ENCODE data around the gene GPR152. TPM values are rescaled to one million over a fixed set of nuclear protein-coding genes. Genes with fewer than 3 reads are reported as not detected.
"Not testable (repeated sequence)": the region's sequence is repeated elsewhere in the genome, so short reads cannot be mapped to it uniquely, and the experiment has no call there.

Gene GPR152
- total and polyA plus RNA-seq, 7 donors: not detected

DNA sequence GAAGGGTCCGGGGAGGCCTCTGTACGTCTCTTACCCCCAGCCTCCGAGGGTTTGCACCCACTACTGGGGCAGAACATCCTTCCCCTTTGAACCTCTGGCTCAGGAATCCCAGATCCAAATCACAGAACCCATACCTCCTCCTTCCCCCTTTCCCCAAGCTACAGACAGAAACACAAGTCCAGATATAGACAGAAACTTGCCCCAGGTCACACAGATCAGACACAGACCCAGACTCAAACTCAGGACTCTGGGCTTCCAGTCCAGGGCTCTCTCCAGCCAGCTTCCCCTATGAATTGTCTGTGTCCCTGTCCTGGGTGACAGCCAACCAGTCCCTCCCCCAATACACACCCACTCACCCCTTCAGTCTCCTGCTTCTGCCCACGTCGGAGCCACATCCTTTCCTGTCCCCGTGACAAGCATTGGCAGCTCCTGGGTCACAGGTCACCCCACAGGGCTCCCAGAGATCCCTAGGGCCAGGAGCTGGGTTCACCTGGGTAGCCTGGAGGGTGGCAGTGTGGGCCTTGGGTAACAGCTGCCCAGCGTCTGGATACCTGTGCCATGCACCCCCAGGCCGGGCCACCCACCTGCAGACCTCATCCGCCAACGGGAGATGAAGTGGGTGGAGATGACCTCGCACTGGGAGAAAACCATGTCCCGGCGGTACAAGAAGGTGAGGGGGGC is 47.9 kb downstream of the GPR152 start:
- Histone ChIP-seq H3K4me1 (peaks cover 0 to 30% (median 20%) of the 10 kb centered on the region in 4 donors), H3K27me3 (peaks cover 13 to 62% (median 30%) of the 10 kb centered on the region in 3 donors), H3K9me3 (no peaks in the 10 kb centered on the region), H3K27ac (no peak overlapping the region), H3K36me3 (peaks cover 0 to 2% (median under 1%) of the 10 kb centered on the region in 4 donors), H3K4me3 (peak overlapping the region in 1 of 4 donors; percentile 23)
- no peak for TF ChIP-seq POLR2AphosphoS5 (IDR thresholded peaks at IDR 0.05)
- no peak for TF ChIP-seq EP300 (IDR thresholded peaks at IDR 0.05)
- no peak for TF ChIP-seq POLR2A (IDR thresholded peaks at IDR 0.05)
- 54 to 74% methylated on average over 13 of the region's 13 CpGs for WGBS, 2 donors
- DNase-seq: no peak
- intact Hi-C loops (cut with DNase I): loop anchor here (5.0 kb wide), 1 partner anchor 78 kb away; the partner anchor contains the start of gene AIP

DNA sequence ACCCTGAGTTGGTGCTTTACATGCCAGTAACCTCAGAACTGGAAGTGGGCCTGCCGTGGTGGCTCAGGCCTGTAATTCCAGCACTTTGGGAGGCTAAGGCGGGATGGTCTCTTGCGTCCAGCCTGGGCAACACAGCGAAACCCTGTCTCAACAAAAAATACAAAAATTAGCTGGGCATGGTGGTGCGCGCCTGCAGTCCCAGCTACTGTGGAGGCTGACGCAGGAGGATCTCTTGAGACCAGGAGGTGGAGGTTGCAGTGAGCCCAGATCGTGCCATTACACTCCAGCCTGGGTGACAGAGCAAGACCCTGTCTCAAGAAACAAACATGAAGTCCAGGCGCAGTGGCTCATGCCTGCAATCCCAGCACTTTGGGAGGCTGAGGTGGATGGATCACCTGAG is 49.4 kb downstream of the GPR152 start:
- intact Hi-C loops (cut with DNase I): loop anchor here (2.0 to 5.0 kb wide), 2 partner anchors 18 to 79 kb away; partner anchors contain the start of gene AIP
- Histone ChIP-seq H3K27me3 (peaks cover 0 to 46% (median 14%) of the 10 kb centered on the region in 3 donors), H3K36me3 (peaks cover 14 to 17% (median 16%) of the 10 kb centered on the region in 4 donors), H3K4me1 (peaks cover 0 to 41% (median 30%) of the 10 kb centered on the region in 4 donors)
- not testable (repeated sequence) for H3K27ac ChIP-seq, H3K9me3 ChIP-seq, DNase-seq, H3K4me3 ChIP-seq
- 91 to 97% methylated on average over 9 of the region's 9 CpGs for WGBS, 2 donors

DNA sequence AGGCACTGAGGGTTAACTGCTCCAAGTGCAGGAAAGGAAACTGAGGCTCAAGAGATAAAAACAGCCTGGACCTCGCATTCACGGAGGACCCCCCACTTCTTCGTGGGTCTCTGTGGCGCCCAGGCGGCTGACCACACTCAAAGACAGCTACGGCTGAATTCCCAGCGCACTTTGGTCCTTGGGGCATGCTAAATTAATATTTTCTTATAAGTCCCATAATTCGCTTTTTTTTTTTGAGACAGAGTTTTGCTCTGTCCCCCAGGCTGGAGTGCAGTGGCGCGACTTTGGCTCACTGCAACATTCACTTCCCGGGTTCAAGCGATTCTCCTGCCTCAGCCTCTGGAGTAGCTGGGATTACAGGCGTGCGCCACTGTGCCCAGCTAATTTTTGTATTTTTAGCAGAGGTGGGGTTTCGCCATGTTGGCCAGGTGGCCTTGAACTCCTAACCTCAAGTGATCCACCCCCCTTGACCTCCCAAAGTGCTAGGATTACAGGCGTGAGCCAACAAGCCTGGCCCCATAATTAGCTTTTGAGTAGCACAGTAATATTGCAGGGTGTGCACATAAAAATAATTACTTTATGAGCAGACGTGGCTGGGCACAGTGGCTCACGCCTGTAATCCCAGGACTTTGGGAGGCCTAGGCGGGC is 50.2 kb downstream of the GPR152 start:
- not testable (repeated sequence) for DNase-seq, H3K9me3 ChIP-seq
- H3K4me3 ChIP-seq: peak overlapping the region in 3 of 4 donors; percentile 74 to 84 (median 78)
- peaks cover 0 to 41% (median 33%) of the 10 kb centered on the region in 4 donors for H3K4me1 ChIP-seq
- peaks cover 21 to 25% (median 24%) of the 10 kb centered on the region in 4 donors for H3K36me3 ChIP-seq
- intact Hi-C loops (cut with DNase I): loop anchor here (1.0 to 5.0 kb wide), 3 partner anchors 18 to 103 kb away; partner anchors contain the start of genes AIP and PITPNM1
- 18 to 45% methylated on average over 19 of the region's 19 CpGs for WGBS, 2 donors
- peak overlapping the region; percentile 92 to 93 (median 92) for H3K27ac ChIP-seq
- H3K27me3 ChIP-seq: peaks cover 0 to 38% (median 13%) of the 10 kb centered on the region in 3 donors

DNA sequence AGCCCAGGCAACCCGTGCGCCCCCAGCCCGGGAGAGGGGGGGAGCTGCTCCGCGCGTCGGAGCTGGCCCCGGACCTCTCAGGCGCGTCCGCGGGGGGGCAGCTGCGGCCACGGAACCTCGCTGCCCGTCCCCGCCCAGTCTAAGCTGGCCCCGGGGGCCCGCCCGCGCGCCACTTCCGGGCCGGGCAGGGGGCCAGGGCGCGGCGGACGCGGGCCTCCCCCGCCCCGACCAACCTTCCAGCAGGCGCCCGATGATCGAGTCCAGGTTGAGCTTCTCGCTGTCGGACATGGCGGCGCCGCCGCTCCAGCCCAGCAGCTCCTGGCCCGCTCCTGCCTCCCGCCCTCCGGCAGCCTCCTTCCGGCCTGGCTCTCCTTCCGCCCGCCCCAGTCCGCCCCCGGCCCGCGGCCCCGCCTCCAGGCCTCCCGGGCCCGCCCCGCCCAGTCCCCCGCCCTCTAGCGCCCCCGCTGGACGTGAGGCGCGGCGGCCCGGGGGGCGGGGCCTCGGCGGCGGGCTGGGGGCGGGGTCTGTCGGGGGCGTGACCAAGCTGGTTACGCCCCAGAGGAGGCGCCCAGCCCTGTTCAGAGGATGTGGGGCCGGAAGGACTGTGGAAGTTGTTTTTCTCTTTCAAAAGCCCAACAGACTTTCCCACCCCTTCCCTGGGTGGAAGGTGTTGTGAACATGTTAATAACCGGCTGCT is 50.9 kb downstream of the GPR152 start, which contains the start of gene PPP1CA:
TSS of gene PPP1CA (minus strand) at position 364 of the 697 bp plus-strand sequence. CDS start at position 288, 76 bp downstream.
- intact Hi-C loops (cut with DNase I): loop anchor here (1.0 to 5.0 kb wide), 4 partner anchors 19 to 104 kb away; partner anchors contain the start of genes AIP, PITPNM1 and TMEM134

More for the DNA sequence above, 50.9 kb downstream of the GPR152 start, which contains the start of gene PPP1CA:
- Histone ChIP-seq H3K27ac (peak within 1 kb of the TSS; percentile 92 to 93 (median 92)), H3K4me1 (peaks cover 0 to 43% (median 36%) of the 10 kb centered on the region in 4 donors), H3K9me3 (no peaks in the 10 kb centered on the region), H3K4me3 (peak within 1 kb of the TSS; percentile 74 to 84 (median 76)), H3K36me3 (peaks cover 23 to 32% (median 27%) of the 10 kb centered on the region in 4 donors), H3K27me3 (peaks cover 0 to 31% (median 12%) of the 10 kb centered on the region in 3 donors)
- DNase-seq: peak; percentile 95
- TF ChIP-seq, protein P1, sequence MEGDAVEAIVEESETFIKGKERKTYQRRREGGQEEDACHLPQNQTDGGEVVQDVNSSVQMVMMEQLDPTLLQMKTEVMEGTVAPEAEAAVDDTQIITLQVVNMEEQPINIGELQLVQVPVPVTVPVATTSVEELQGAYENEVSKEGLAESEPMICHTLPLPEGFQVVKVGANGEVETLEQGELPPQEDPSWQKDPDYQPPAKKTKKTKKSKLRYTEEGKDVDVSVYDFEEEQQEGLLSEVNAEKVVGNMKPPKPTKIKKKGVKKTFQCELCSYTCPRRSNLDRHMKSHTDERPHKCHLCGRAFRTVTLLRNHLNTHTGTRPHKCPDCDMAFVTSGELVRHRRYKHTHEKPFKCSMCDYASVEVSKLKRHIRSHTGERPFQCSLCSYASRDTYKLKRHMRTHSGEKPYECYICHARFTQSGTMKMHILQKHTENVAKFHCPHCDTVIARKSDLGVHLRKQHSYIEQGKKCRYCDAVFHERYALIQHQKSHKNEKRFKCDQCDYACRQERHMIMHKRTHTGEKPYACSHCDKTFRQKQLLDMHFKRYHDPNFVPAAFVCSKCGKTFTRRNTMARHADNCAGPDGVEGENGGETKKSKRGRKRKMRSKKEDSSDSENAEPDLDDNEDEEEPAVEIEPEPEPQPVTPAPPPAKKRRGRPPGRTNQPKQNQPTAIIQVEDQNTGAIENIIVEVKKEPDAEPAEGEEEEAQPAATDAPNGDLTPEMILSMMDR (IDR thresholded peaks at IDR 0.05): peak in 2 of 4 experiments; percentile 11 to 48
- TF ChIP-seq POLR2AphosphoS5 (IDR thresholded peaks at IDR 0.05) (peak; percentile 74 to 93 (median 90)), EP300 (IDR thresholded peaks at IDR 0.05) (no peak), POLR2A (IDR thresholded peaks at IDR 0.05) (peak in 1 of 2 donors; percentile 70)
- WGBS, 2 donors: 0 to 1% methylated on average over 73 of the region's 73 CpGs

Small RNA genes within 50 kb of the gene (small RNA-seq; reads per million reads assigned to genes)
- gene MIR6752: 0 reads per million in 3 donors

Other genes with a start within 250 kb of the GPR152 start
- 10 to 100 TPM; 32.1 to 48.2 (median 38.9) TPM for gene GRK2, start 186.3 kb downstream of the GPR152 start, total RNA-seq
- gene GRK2, start 186.3 kb downstream of the GPR152 start, polyA plus RNA-seq: 100 to 1,000 TPM in 1 of 3 donors, 10 to 100 TPM in 2; 88.3 to 152 (median 92.0) TPM
- 10 to 100 TPM; 23.9 to 45.7 (median 24.2) TPM for gene ANKRD13D, start 163.4 kb downstream of the GPR152 start, total RNA-seq
- 10 to 100 TPM in 2 of 3 donors, 1 to 10 TPM in 1; 9.0 to 42.2 (median 16.8) TPM for gene ANKRD13D, start 163.4 kb downstream of the GPR152 start, polyA plus RNA-seq
- gene SSH3, start 149.2 kb downstream of the GPR152 start, total RNA-seq: 10 to 100 TPM; 20.0 to 37.7 (median 26.6) TPM
- 10 to 100 TPM; 15.6 to 39.0 (median 21.3) TPM for gene SSH3, start 149.2 kb downstream of the GPR152 start, polyA plus RNA-seq
- 10 to 100 TPM; 48.5 to 78.9 (median 67.0) TPM for gene POLD4, start 99.2 kb downstream of the GPR152 start, total RNA-seq
- gene POLD4, start 99.2 kb downstream of the GPR152 start, polyA plus RNA-seq: 100 to 1,000 TPM; 381 to 748 (median 498) TPM
- gene CLCF1, start 79.1 kb downstream of the GPR152 start, total RNA-seq: 10 to 100 TPM in 1 of 4 donors, 1 to 10 TPM in 3; 2.9 to 49.8 (median 6.6) TPM
- gene CLCF1, start 79.1 kb downstream of the GPR152 start, polyA plus RNA-seq: 1 to 10 TPM in 2 of 3 donors, under 1 TPM in 1; 0.92 to 6.5 (median 2.4) TPM
- 10 to 100 TPM; 11.4 to 18.1 (median 16.5) TPM for gene RAD9A, start 60.7 kb downstream of the GPR152 start, total RNA-seq
- gene RAD9A, start 60.7 kb downstream of the GPR152 start, polyA plus RNA-seq: 10 to 100 TPM in 1 of 3 donors, 1 to 10 TPM in 2; 6.5 to 33.9 (median 6.6) TPM
- 10 to 100 TPM; 59.5 to 87.0 (median 80.0) TPM for gene PPP1CA, start 50.9 kb downstream of the GPR152 start, total RNA-seq
- gene PPP1CA, start 50.9 kb downstream of the GPR152 start, polyA plus RNA-seq: 100 to 1,000 TPM; 228 to 357 (median 235) TPM
- gene TBC1D10C, start 48.6 kb downstream of the GPR152 start, total RNA-seq: 1 to 10 TPM in 2 of 4 donors, under 1 TPM in 1, not detected in 1; 0.71 to 2.5 (median 1.2) TPM
- gene TBC1D10C, start 48.6 kb downstream of the GPR152 start, polyA plus RNA-seq: 10 to 100 TPM in 1 of 3 donors, 1 to 10 TPM in 2; 1.6 to 48.2 (median 1.8) TPM
- under 1 TPM; 0.16 to 0.68 (median 0.46) TPM for gene CARNS1, start 37.1 kb downstream of the GPR152 start, total RNA-seq
- gene CARNS1, start 37.1 kb downstream of the GPR152 start, polyA plus RNA-seq: under 1 TPM in 1 of 3 donors, not detected in 2; 0.83 TPM
- gene RPS6KB2, start 24.2 kb downstream of the GPR152 start, total RNA-seq: 10 to 100 TPM; 27.1 to 70.2 (median 35.2) TPM
- 10 to 100 TPM; 55.9 to 67.9 (median 62.0) TPM for gene RPS6KB2, start 24.2 kb downstream of the GPR152 start, polyA plus RNA-seq
- gene PTPRCAP, start 15.0 kb downstream of the GPR152 start, total RNA-seq: 1 to 10 TPM in 3 of 4 donors, under 1 TPM in 1; 0.71 to 3.7 (median 2.1) TPM
- gene PTPRCAP, start 15.0 kb downstream of the GPR152 start, polyA plus RNA-seq: 100 to 1,000 TPM in 1 of 3 donors, 1 to 10 TPM in 2; 2.4 to 129 (median 2.8) TPM
- gene CORO1B, start 9.3 kb downstream of the GPR152 start, total RNA-seq: 10 to 100 TPM; 42.9 to 52.9 (median 46.1) TPM
- 100 to 1,000 TPM; 150 to 190 (median 166) TPM for gene CORO1B, start 9.3 kb downstream of the GPR152 start, polyA plus RNA-seq
- 1 to 10 TPM in 1 of 4 donors, under 1 TPM in 3; 0.41 to 1.5 (median 0.63) TPM for gene CABP4, start 2.6 kb upstream of the GPR152 start, total RNA-seq
- gene CABP4, start 2.6 kb upstream of the GPR152 start, polyA plus RNA-seq: under 1 TPM in 2 of 3 donors, not detected in 1; 0.60 to 0.61 TPM
- 100 to 1,000 TPM in 3 of 4 donors, 10 to 100 TPM in 1; 54.6 to 137 (median 121) TPM for gene TMEM134, start 16.5 kb upstream of the GPR152 start, total RNA-seq
- gene TMEM134, start 16.5 kb upstream of the GPR152 start, polyA plus RNA-seq: 10 to 100 TPM; 66.7 to 96.1 (median 69.1) TPM
- gene AIP, start 30.3 kb upstream of the GPR152 start, total RNA-seq: 100 to 1,000 TPM; 103 to 120 (median 109) TPM
- 10 to 100 TPM; 71.2 to 82.3 (median 76.6) TPM for gene AIP, start 30.3 kb upstream of the GPR152 start, polyA plus RNA-seq
- gene PITPNM1, start 52.6 kb upstream of the GPR152 start, total RNA-seq: 10 to 100 TPM in 1 of 4 donors, 1 to 10 TPM in 3; 3.2 to 16.0 (median 5.6) TPM
- gene PITPNM1, start 52.6 kb upstream of the GPR152 start, polyA plus RNA-seq: 10 to 100 TPM; 16.2 to 69.1 (median 36.1) TPM
- 10 to 100 TPM; 13.3 to 32.9 (median 23.7) TPM for gene CDK2AP2, start 55.4 kb upstream of the GPR152 start, total RNA-seq
- 100 to 1,000 TPM in 2 of 3 donors, 10 to 100 TPM in 1; 64.9 to 126 (median 101) TPM for gene CDK2AP2, start 55.4 kb upstream of the GPR152 start, polyA plus RNA-seq
- not detected for gene CABP2, start 70.7 kb upstream of the GPR152 start, total RNA-seq
- not detected for gene CABP2, start 70.7 kb upstream of the GPR152 start, polyA plus RNA-seq
- gene GSTP1, start 131.1 kb upstream of the GPR152 start, total RNA-seq: 100 to 1,000 TPM; 349 to 702 (median 499) TPM
- 100 to 1,000 TPM; 451 to 717 (median 599) TPM for gene GSTP1, start 131.1 kb upstream of the GPR152 start, polyA plus RNA-seq
- 100 to 1,000 TPM; 152 to 286 (median 203) TPM for gene NDUFV1, start 154.2 kb upstream of the GPR152 start, total RNA-seq
- 100 to 1,000 TPM; 169 to 268 (median 254) TPM for gene NDUFV1, start 154.2 kb upstream of the GPR152 start, polyA plus RNA-seq
- 10 to 100 TPM in 1 of 4 donors, 1 to 10 TPM in 3; 3.6 to 10.9 (median 7.0) TPM for gene NUDT8, start 177.2 kb upstream of the GPR152 start, total RNA-seq
- 10 to 100 TPM; 29.6 to 63.1 (median 51.1) TPM for gene NUDT8, start 177.2 kb upstream of the GPR152 start, polyA plus RNA-seq
- not detected for gene TBX10, start 187.0 kb upstream of the GPR152 start, total RNA-seq
- gene TBX10, start 187.0 kb upstream of the GPR152 start, polyA plus RNA-seq: 100 to 1,000 TPM in 1 of 3 donors, 10 to 100 TPM in 2; 15.8 to 109 (median 60.6) TPM
- gene ACY3, start 198.0 kb upstream of the GPR152 start, total RNA-seq: not detected
- gene ACY3, start 198.0 kb upstream of the GPR152 start, polyA plus RNA-seq: 10 to 100 TPM; 12.4 to 16.6 (median 16.2) TPM
- not detected for gene ALDH3B2, start 221.9 kb upstream of the GPR152 start, total RNA-seq
- under 1 TPM in 1 of 3 donors, not detected in 2; 0.38 TPM for gene ALDH3B2, start 221.9 kb upstream of the GPR152 start, polyA plus RNA-seq

All from sigmoid colon (tissue), 7 donors.